ENCODE data around the gene GMEB1.
"Not testable (repeated sequence)": the region's sequence is repeated elsewhere in the genome, so short reads cannot be mapped to it uniquely, and the experiment has no call there.

The GMEB1 gene

DNA sequence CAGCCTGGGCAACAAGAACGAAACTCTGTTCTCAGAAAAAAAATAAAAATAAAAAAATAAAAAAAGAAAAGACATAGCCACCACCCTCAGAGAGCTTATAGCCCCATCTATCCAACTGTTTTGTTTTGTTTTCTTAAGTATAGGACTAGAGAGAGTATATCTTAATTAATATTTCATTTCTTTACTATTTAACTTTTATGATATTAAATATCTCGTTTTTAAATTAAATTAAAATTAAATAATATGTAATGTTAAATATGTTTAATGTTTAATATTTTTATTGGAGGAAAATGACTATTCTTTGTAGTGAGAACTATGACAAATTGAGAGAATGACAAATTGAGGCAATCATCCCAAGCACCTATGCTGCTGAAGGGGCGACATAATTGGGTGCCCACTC, 35.0 kb downstream of the GMEB1 start:
- Mint-ChIP-seq H3K4me1 (no peaks in the 10 kb centered on the region), H3K27ac (no peak overlapping the region), H3K9me3 (no peaks in the 10 kb centered on the region), H3K27me3 (ENCODE audit: low read depth) (no peaks in the 10 kb centered on the region), H3K4me3 (no peak overlapping the region), H3K36me3 (ENCODE audit: low read depth) (peaks cover 59% of the 10 kb centered on the region)
- TF ChIP-seq, protein P1, sequence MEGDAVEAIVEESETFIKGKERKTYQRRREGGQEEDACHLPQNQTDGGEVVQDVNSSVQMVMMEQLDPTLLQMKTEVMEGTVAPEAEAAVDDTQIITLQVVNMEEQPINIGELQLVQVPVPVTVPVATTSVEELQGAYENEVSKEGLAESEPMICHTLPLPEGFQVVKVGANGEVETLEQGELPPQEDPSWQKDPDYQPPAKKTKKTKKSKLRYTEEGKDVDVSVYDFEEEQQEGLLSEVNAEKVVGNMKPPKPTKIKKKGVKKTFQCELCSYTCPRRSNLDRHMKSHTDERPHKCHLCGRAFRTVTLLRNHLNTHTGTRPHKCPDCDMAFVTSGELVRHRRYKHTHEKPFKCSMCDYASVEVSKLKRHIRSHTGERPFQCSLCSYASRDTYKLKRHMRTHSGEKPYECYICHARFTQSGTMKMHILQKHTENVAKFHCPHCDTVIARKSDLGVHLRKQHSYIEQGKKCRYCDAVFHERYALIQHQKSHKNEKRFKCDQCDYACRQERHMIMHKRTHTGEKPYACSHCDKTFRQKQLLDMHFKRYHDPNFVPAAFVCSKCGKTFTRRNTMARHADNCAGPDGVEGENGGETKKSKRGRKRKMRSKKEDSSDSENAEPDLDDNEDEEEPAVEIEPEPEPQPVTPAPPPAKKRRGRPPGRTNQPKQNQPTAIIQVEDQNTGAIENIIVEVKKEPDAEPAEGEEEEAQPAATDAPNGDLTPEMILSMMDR (IDR thresholded peaks at IDR 0.05; ENCODE audit: unreplicated experiment in 3 of 3): no peak

DNA sequence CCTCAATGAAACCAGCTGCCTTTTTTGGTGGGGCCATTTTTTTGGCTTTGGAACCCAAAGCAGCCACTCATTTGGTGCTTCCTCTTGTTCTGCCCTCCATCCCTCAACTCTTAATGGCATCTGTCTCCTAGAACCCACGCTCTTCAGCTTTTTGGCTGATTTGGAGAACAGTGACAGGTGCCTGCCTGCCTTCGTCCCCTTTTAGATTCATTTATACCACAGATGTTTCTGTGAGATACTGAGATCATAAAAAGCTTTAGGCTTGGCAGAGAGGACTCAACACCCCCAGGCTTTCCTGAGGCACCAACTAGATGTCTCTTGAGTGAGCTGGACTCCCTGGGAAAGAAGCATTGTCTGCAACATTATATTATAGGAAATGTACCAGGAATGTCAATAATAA, 47.8 kb downstream of the GMEB1 start:
- Mint-ChIP-seq H3K9me3 (no peaks in the 10 kb centered on the region), H3K27ac (no peak overlapping the region), H3K36me3 (ENCODE audit: low read depth) (peaks cover 37% of the 10 kb centered on the region), H3K4me1 (peaks cover 5% of the 10 kb centered on the region), H3K27me3 (ENCODE audit: low read depth) (no peaks in the 10 kb centered on the region), H3K4me3 (no peak overlapping the region)
- TF ChIP-seq, protein P1 (IDR thresholded peaks at IDR 0.05; ENCODE audit: unreplicated experiment in 3 of 3): no peak

DNA sequence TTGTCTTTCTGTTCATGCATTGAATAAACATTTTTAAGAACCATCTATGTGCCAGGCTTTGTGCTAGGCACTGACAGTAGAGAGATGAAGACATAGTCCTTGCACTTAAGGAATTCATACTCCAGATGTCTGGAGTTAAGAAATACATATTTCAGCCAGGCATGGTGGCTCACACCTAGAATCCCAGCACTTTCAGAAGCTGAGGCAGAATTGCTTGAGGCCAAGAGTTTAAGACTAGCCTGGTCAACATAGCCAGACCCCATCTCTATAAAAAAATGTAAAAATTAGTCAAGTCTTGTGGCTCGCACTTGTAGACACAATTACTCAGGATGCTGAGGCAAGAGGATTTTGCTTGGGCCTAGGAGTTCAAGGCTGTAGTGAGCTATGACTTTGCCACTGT, 49.6 kb downstream of the GMEB1 start:
- Mint-ChIP-seq H3K27ac (no peak overlapping the region), H3K4me3 (no peak overlapping the region), H3K4me1 (peaks cover 5% of the 10 kb centered on the region), H3K36me3 (ENCODE audit: low read depth) (peaks cover 26% of the 10 kb centered on the region), H3K9me3 (no peaks in the 10 kb centered on the region), H3K27me3 (ENCODE audit: low read depth) (no peaks in the 10 kb centered on the region)
- TF ChIP-seq, protein P1 (IDR thresholded peaks at IDR 0.05; ENCODE audit: unreplicated experiment in 3 of 3): no peak

DNA sequence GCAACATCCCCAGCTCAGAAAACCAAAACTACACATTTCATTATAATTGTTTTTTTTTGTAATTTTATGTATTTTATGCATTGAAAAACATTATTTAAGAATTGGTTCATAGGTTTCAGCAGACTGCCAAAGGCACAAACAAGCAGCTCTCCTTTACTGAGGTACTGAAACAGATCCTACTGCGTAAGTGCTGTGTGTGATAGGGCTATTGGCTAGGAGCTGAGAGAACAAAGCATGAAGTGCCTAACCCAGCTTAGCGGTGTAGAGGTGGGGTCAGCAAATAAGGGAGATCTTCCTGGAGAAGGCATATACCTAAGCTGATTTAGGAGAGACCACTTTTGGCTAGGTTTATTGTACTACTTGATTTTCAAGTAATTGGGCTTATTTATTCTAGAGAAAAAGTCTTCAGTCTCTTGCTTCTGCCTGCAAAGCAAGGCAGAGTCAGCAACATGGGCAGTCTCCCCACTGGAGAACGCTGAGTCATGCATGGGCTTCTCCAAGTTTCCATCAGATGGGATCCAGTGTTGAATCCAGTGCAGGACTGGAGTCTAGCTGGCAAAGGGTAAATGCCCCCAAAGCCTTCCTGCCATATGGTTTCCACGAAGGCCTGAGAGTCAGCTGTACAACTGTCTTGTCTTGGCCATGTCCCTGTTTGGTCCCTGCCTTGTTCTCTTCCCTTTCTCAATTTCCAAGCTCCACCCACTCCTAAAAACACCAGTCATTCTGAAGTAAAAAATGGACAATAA, 50.2 kb downstream of the GMEB1 start:
- Mint-ChIP-seq H3K27ac (no peak overlapping the region), H3K36me3 (ENCODE audit: low read depth) (peaks cover 20% of the 10 kb centered on the region), H3K4me1 (peaks cover 5% of the 10 kb centered on the region), H3K27me3 (ENCODE audit: low read depth) (no peaks in the 10 kb centered on the region), H3K9me3 (no peaks in the 10 kb centered on the region), H3K4me3 (no peak overlapping the region)
- TF ChIP-seq, protein P1 (IDR thresholded peaks at IDR 0.05; ENCODE audit: unreplicated experiment in 3 of 3): no peak

DNA sequence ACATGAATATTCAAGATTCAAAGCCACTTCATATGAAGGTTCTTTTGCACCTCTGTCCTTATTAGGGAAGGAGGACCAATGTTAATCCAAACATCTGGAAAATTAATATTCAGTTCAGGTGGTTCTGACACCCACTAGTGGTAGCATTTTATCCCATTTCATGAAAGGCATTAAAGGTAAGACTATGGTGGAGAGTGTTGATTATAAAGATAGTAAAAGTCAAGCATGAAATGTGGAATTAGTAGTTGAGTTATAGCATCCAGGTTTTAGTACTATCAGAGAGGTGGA, 50.7 kb downstream of the GMEB1 start:
- Mint-ChIP-seq H3K36me3 (ENCODE audit: low read depth) (peaks cover 15% of the 10 kb centered on the region), H3K4me3 (no peak overlapping the region), H3K4me1 (peaks cover 5% of the 10 kb centered on the region), H3K9me3 (no peaks in the 10 kb centered on the region), H3K27ac (no peak overlapping the region), H3K27me3 (ENCODE audit: low read depth) (no peaks in the 10 kb centered on the region)
- TF ChIP-seq, protein P1 (IDR thresholded peaks at IDR 0.05; ENCODE audit: unreplicated experiment in 3 of 3): no peak

DNA sequence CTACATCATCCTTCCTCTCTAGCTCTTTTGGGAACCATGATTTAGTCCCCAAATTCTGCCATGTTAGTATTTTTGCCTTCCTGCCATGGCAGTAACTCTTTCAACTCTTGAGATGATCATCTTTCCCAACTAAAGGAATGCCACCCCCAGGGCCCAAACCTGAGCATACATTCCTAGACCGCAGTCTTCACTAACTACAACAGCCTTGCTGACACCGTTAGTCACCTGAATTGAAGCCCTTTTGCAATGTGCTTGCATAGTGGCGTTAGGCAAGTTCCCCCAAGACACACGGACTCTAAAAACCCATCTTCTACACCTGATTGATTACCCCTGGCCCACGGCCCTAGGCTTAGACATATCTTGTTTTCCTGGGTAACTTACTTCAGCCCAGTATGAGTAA, 51.8 kb downstream of the GMEB1 start:
- TF ChIP-seq, protein P1 (IDR thresholded peaks at IDR 0.05; ENCODE audit: unreplicated experiment in 3 of 3): no peak
- Mint-ChIP-seq H3K4me3 (no peak overlapping the region), H3K27ac (no peak overlapping the region), H3K9me3 (no peaks in the 10 kb centered on the region), H3K4me1 (peaks cover 5% of the 10 kb centered on the region), H3K27me3 (ENCODE audit: low read depth) (no peaks in the 10 kb centered on the region), H3K36me3 (ENCODE audit: low read depth) (peaks cover 7% of the 10 kb centered on the region)

DNA sequence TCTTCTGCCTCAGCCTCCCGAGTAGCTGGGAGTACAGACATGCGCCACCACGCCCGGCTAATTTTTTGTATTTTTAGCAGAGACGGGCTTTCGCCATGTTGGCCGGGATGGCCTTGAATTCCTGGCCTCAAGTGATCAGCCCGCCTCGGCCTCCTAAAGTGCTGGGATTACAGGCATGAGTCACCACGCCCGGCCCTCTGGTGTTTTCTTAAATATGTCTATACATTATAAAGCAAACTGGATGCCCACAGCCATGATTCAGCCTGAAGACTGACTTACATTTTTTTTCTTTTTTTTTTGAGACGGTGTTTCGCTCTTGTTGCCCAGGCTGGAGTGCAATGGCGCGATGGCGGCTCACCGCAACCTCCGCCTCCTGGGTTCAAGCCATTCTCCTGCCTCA, 53.3 kb downstream of the GMEB1 start:
- H3K4me1 Mint-ChIP-seq; H3K27ac Mint-ChIP-seq; H3K36me3 Mint-ChIP-seq (ENCODE audit: low read depth); H3K4me3 Mint-ChIP-seq; H3K27me3 Mint-ChIP-seq (ENCODE audit: low read depth); H3K9me3 Mint-ChIP-seq: not testable (repeated sequence)

DNA sequence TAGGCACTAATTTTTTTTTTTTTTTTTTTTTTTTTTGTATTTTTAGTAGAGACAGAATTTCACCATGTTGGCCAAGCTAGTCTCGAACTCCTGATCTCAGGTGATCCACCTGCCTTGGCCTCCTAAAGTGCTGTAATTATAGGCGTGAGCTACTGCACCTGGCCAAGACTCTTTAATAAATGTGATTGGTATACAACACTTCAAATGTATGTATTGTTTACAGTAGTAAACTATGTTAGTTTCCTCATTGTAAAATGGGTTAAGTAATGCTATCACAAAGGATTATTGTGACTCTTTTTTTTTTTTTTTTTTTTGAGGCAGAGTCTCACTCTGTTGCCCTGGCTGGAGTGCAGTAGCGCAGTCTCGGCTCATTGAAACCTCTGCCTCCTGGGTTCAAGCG, 56.8 kb downstream of the GMEB1 start:
- not testable (repeated sequence) for H3K9me3 Mint-ChIP-seq; H3K4me1 Mint-ChIP-seq; H3K27me3 Mint-ChIP-seq (ENCODE audit: low read depth); H3K4me3 Mint-ChIP-seq; H3K27ac Mint-ChIP-seq; H3K36me3 Mint-ChIP-seq (ENCODE audit: low read depth)

Measured in nephron (organoid).